Measurements from ENCODE around the gene POMGNT2.

POMGNT2 gene

GRCh38 chr3:43043071-43043766 is 62.7 kb downstream of the POMGNT2 start:
- Histone ChIP-seq H3K4me1 (ENCODE audit: control insufficient read depth, insufficient read depth, low read length) (no peaks in the 10 kb centered on the region), H3K4me3 (ENCODE audit: low read depth, low read length) (no peak overlapping the region), H3K36me3 (ENCODE audit: control insufficient read depth in 2 of 2, insufficient read depth in 1 of 2, low read length in 2 of 2) (no peaks in the 10 kb centered on the region), H3K9me3 (ENCODE audit: control insufficient read depth, insufficient read depth, low read depth, low read length) (no peaks in the 10 kb centered on the region), H3K27ac (ENCODE audit: extremely low read depth, low read depth, low read length) (no peak overlapping the region)
- ChIA-PET POLR2A (no interaction called here), CTCF (no interaction called here)
- no peak for TF ChIP-seq FEZF1 (tag by site-specific recombination; IDR thresholded peaks at IDR 0.05)
- TF ChIP-seq YY2 (tag by site-specific recombination; IDR thresholded peaks at IDR 0.05), result no peak
- TF ChIP-seq ZNF239 (tag by site-specific recombination; IDR thresholded peaks at IDR 0.05), result no peak
- TF ChIP-seq SP3 (tag by site-specific recombination; IDR thresholded peaks at IDR 0.05), result no peak
- no peak for TF ChIP-seq ZNF133 (tag by site-specific recombination; IDR thresholded peaks at IDR 0.05)
- TF ChIP-seq HOXC10 (CRISPR knock-in tag; IDR thresholded peaks at IDR 0.05), result no peak
- no peak for TF ChIP-seq TRIM28 (IDR thresholded peaks at IDR 0.05; ENCODE audit: borderline replicate concordance, low read length)
- TF ChIP-seq, protein P1, sequence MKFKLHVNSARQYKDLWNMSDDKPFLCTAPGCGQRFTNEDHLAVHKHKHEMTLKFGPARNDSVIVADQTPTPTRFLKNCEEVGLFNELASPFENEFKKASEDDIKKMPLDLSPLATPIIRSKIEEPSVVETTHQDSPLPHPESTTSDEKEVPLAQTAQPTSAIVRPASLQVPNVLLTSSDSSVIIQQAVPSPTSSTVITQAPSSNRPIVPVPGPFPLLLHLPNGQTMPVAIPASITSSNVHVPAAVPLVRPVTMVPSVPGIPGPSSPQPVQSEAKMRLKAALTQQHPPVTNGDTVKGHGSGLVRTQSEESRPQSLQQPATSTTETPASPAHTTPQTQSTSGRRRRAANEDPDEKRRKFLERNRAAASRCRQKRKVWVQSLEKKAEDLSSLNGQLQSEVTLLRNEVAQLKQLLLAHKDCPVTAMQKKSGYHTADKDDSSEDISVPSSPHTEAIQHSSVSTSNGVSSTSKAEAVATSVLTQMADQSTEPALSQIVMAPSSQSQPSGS (tag by site-specific recombination; IDR thresholded peaks at IDR 0.05; ENCODE audit: low read depth), result no peak
- no peak for TF ChIP-seq SP2 (tag by site-specific recombination; IDR thresholded peaks at IDR 0.05)
- TF ChIP-seq ZNF138 (tag by site-specific recombination; IDR thresholded peaks at IDR 0.05; ENCODE audit: borderline replicate concordance), result no peak
- TF ChIP-seq ZNF514 (tag by site-specific recombination; IDR thresholded peaks at IDR 0.05), result no peak
- no peak for TF ChIP-seq ZBTB26 (tag by site-specific recombination; optimal IDR thresholded peaks at IDR 0.05)
- TF ChIP-seq ZBTB20 (tag by site-specific recombination; IDR thresholded peaks at IDR 0.05), result no peak
- TF ChIP-seq, protein P2, sequence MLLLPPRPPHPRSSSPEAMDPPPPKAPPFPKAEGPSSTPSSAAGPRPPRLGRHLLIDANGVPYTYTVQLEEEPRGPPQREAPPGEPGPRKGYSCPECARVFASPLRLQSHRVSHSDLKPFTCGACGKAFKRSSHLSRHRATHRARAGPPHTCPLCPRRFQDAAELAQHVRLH (tag by site-specific recombination; IDR thresholded peaks at IDR 0.05), result no peak
- TF ChIP-seq SALL2 (tag by site-specific recombination; IDR thresholded peaks at IDR 0.05; ENCODE audit: borderline replicate concordance), result no peak
- TF ChIP-seq KLF9 (tag by site-specific recombination; IDR thresholded peaks at IDR 0.05; ENCODE audit: low read depth), result no peak
- no peak for TF ChIP-seq ZFHX2 (tag by site-specific recombination; conservative IDR thresholded peaks at IDR 0.05)

GRCh38 chr3:43041517-43041916 is 64.4 kb downstream of the POMGNT2 start:
- no peaks in the 10 kb centered on the region for H3K36me3 ChIP-seq (ENCODE audit: control insufficient read depth in 2 of 2, insufficient read depth in 1 of 2, low read length in 2 of 2)
- no peak overlapping the region for H3K27ac ChIP-seq (ENCODE audit: extremely low read depth, low read depth, low read length)
- no peaks in the 10 kb centered on the region for H3K4me1 ChIP-seq (ENCODE audit: control insufficient read depth, insufficient read depth, low read length)
- CTCF ChIA-PET, result no interaction called here
- TF ChIP-seq ZNF37A (tag by site-specific recombination; IDR thresholded peaks at IDR 0.05) (no peak), ZNF248 (tag by site-specific recombination; IDR thresholded peaks at IDR 0.05) (no peak), ZNF174 (tag by site-specific recombination; IDR thresholded peaks at IDR 0.05) (no peak), ZFP37 (tag by site-specific recombination; IDR thresholded peaks at IDR 0.05) (no peak), ZNF768 (tag by site-specific recombination; IDR thresholded peaks at IDR 0.05) (no peak), ZNF148 (tag by site-specific recombination; IDR thresholded peaks at IDR 0.05; ENCODE audit: borderline replicate concordance) (no peak), ZNF175 (tag by site-specific recombination; IDR thresholded peaks at IDR 0.05) (no peak), ZNF394 (tag by site-specific recombination; IDR thresholded peaks at IDR 0.05; ENCODE audit: borderline replicate concordance) (no peak), ZNF585B (tag by site-specific recombination; IDR thresholded peaks at IDR 0.05) (no peak)
- H3K9me3 ChIP-seq (ENCODE audit: control insufficient read depth, insufficient read depth, low read depth, low read length), result no peaks in the 10 kb centered on the region
- no peak overlapping the region for H3K4me3 ChIP-seq (ENCODE audit: low read depth, low read length)
- POLR2A ChIA-PET, result interaction anchor here (0.6 kb wide), 1 partner anchor 125 kb away, joined by 3 read pairs; no protein-coding TSS in a partner anchor
